K562 (cell line): Measurements from ENCODE around the gene TTC22. TPM values are rescaled to one million over a fixed set of nuclear protein-coding genes. Genes with fewer than 3 reads are reported as not detected.

Experiments used
- ATAC-seq: fragments of 200-7000 bp; cut with Tn5 transposase; 3 replicates; pipeline ENCODE4 v1.9.1; 2020; ENCODE audit warnings: moderate library complexity
- BruUV-seq: library from RNA; stranded (reverse); fragments of 400-500 nt; replicated peaks from 2 replicates; lab custom pipeline; 2021; lab: Mats Ljungman, UMichigan
- CTCF ChIA-PET: fragments of 300-600 bp; formaldehyde crosslinking; extraction: SDS; loops from one replicate; lab custom pipeline; 2021; ENCODE audit warnings: low intra/inter-chr PET ratio; lab: Yijun Ruan, JAX
- POLR2A ChIA-PET: fragments of 300-600, 350-650 bp; sonication (Branson Sonifier 250); formaldehyde crosslinking; extraction: SDS; loops from one replicate; lab custom pipeline; 2021; ENCODE audit warnings: antibody characterized with exemption, inconsistent platforms; lab: Yijun Ruan, JAX
- DNase-seq, 4 experiments: peaks; one replicate each; pipeline versions ENCODE4 v3.0.0 to v3.0.0-alpha.2; 2011 to 2018; ENCODE audit warnings: low spot score in 3 of 4, mixed read lengths in 3 of 4; ENCODE audit errors: extremely low read depth in 1 of 4
- FAIRE-seq: peaks from 2 replicates; lab custom pipeline; 2011; peaks lifted over from hg19 to GRCh38; lab: Jason Lieb, UNC
- H2AFZ ChIP-seq: 2 replicates; pipeline ENCODE4 v1.6.0; 2011; ENCODE audit warnings: low read depth, low read length, control low read depth, inconsistent platforms
- H3K27ac ChIP-seq: fragments of 200-600 bp; 3 replicates; pipeline ENCODE4 v1.8.0; 2011; ENCODE audit warnings: low read depth, mild to moderate bottlenecking, control low read depth, inconsistent platforms, low read length, moderate library complexity, mixed read lengths; ENCODE audit errors: extremely low read depth
- H3K27me3 ChIP-seq, 2 experiments: fragments of 300-600 bp in 1 of 2; 2 replicates in 1 of 2; 3 replicates in 1 of 2; pipeline versions ENCODE4 v1.6.0 to v1.8.0; 2011; ENCODE audit warnings: inconsistent platforms in 2 of 2, low read length in 2 of 2, mild to moderate bottlenecking in 1 of 2, mixed read lengths in 1 of 2, moderate library complexity in 1 of 2; ENCODE audit not compliant: control insufficient read depth in 2 of 2, insufficient read depth in 2 of 2
- H3K36me3 ChIP-seq: fragments of 300-600 bp; 3 replicates; pipeline ENCODE4 v1.8.0; 2011; ENCODE audit warnings: mild to moderate bottlenecking, low read length, inconsistent platforms; ENCODE audit not compliant: control insufficient read depth, insufficient read depth
- H3K4me1 ChIP-seq, 2 experiments: fragments of 200-600 bp in 1 of 2; replicated peaks in 1 of 2; 2 replicates in 1 of 2; 3 replicates in 1 of 2; pipeline versions ENCODE4 v1.5.1 to v1.8.0; 2011; ENCODE audit warnings: inconsistent platforms in 2 of 2, low read length in 2 of 2, mild to moderate bottlenecking in 1 of 2, mixed read lengths in 1 of 2, moderate library complexity in 1 of 2; ENCODE audit not compliant: control insufficient read depth in 2 of 2, insufficient read depth in 2 of 2
- H3K4me2 ChIP-seq: 2 replicates; pipeline ENCODE4 v1.6.1; 2011; ENCODE audit warnings: low read length, control low read depth, inconsistent platforms, mixed read lengths; ENCODE audit not compliant: insufficient read depth
- H3K4me3 ChIP-seq: fragments of 200-600 bp; sonication (generic), shearing (Covaris generic); 2 replicates; pipeline ENCODE4 v1.5.1; 2016; ENCODE audit warnings: control low read depth, inconsistent platforms
- H3K79me2 ChIP-seq: fragments of 200-600 bp; 3 replicates; pipeline ENCODE4 v1.8.0; 2011; ENCODE audit warnings: low read length, inconsistent platforms; ENCODE audit not compliant: control insufficient read depth, insufficient read depth
- H3K9ac ChIP-seq, 2 experiments: 2 replicates each; pipeline versions ENCODE4 v1.6.0 to v1.6.1; 2011; ENCODE audit warnings: low read depth in 2 of 2, low read length in 2 of 2, control low read depth in 1 of 2, inconsistent platforms in 1 of 2, mild to moderate bottlenecking in 1 of 2, mixed read lengths in 1 of 2; ENCODE audit not compliant: insufficient read depth in 1 of 2
- H3K9me1 ChIP-seq: one replicate; pipeline ENCODE4 v1.6.0; 2011; ENCODE audit warnings: inconsistent platforms, mild to moderate bottlenecking, low read length, moderate library complexity; ENCODE audit not compliant: control insufficient read depth, insufficient read depth
- H3K9me3 ChIP-seq: replicated peaks from 2 replicates; pipeline ENCODE4 v1.5.1; 2011; ENCODE audit warnings: low read depth, low read length, inconsistent platforms; ENCODE audit not compliant: control insufficient read depth, insufficient read depth
- H4K20me1 ChIP-seq: replicated peaks from 2 replicates; pipeline ENCODE4 v1.6.1; 2011; ENCODE audit warnings: low read length, inconsistent platforms, mixed read lengths; ENCODE audit not compliant: control insufficient read depth, insufficient read depth
- BCLAF1 ChIP-seq, 2 experiments: fragments of 450-650 bp in 1 of 2; IDR thresholded peaks; 2 replicates each; pipeline ENCODE4 v1.6.1; 2011 to 2017; ENCODE audit warnings: low read depth in 2 of 2, antibody characterized with exemption in 1 of 2, borderline replicate concordance in 1 of 2, low read length in 1 of 2, mild to moderate bottlenecking in 1 of 2, mixed read lengths in 1 of 2; ENCODE audit not compliant: control insufficient read depth in 1 of 2
- CHD4 ChIP-seq: fragments of 200-600 bp; sonication (generic); IDR thresholded peaks from 3 replicates; pipeline ENCODE4 v1.6.1; 2012; ENCODE audit warnings: low read depth, mild to moderate bottlenecking, mixed read lengths, low read length, inconsistent platforms; ENCODE audit not compliant: insufficient read depth, insufficient replicate concordance, poor library complexity, severe bottlenecking
- ELK3 ChIP-seq: fragments of 450-650 bp; formaldehyde crosslinking; IDR thresholded peaks from 2 replicates; pipeline ENCODE4 v1.4.0; 2020; ENCODE audit warnings: mild to moderate bottlenecking
- ETS1 ChIP-seq: conservative IDR thresholded peaks from 2 replicates; pipeline ENCODE4 v1.6.1; 2011; ENCODE audit warnings: low read depth, mild to moderate bottlenecking, low read length; ENCODE audit not compliant: control insufficient read depth
- ETV6 ChIP-seq, 3 experiments: fragments of 150-350 bp in 1 of 3; sonication (generic) in 1 of 3; formaldehyde crosslinking in 1 of 3; IDR thresholded peaks; 2 replicates each; pipeline versions ENCODE4 v1.6.1 to v1.8.0; 2014 to 2022; ENCODE audit warnings: borderline replicate concordance in 2 of 3, low read depth in 2 of 3, antibody characterized with exemption in 1 of 3, low read length in 1 of 3, mild to moderate bottlenecking in 1 of 3, missing genetic modification reagents in 1 of 3
- HOMEZ ChIP-seq: fragments of 250-450 bp; sonication (Bioruptor Pico); IDR thresholded peaks from 2 replicates; pipeline ENCODE4 v1.4.0; 2020; ENCODE audit warnings: mild to moderate bottlenecking, moderate library complexity
- MEF2D ChIP-seq: conservative IDR thresholded peaks from 2 replicates; pipeline ENCODE4 v1.6.1; 2016; ENCODE audit warnings: low read depth, missing genetic modification characterization, missing compliant biosample characterization
- RBM34 ChIP-seq: fragments of 200-400 bp; formaldehyde crosslinking; IDR thresholded peaks from 2 replicates; pipeline ENCODE4 v1.6.1; 2018; ENCODE audit warnings: low read length, borderline replicate concordance; ENCODE audit not compliant: insufficient read depth
- SMARCB1 ChIP-seq: IDR thresholded peaks from 2 replicates; pipeline ENCODE4 v1.6.1; 2011; ENCODE audit warnings: improper control_type of control experiment, low read depth; ENCODE audit not compliant: insufficient read length
- ZBTB1 ChIP-seq: sonication (generic); formaldehyde crosslinking; IDR thresholded peaks from 2 replicates; pipeline ENCODE4 v1.8.1; 2023; ENCODE audit warnings: missing genetic modification reagents, low read depth, mild to moderate bottlenecking, borderline replicate concordance
- ZFP1 ChIP-seq: fragments of 450-650 bp; formaldehyde crosslinking; IDR thresholded peaks from 2 replicates; pipeline ENCODE4 v1.4.0; 2020; ENCODE audit warnings: mild to moderate bottlenecking, mixed read lengths
- ZNF695 ChIP-seq: fragments of 450-650 bp; formaldehyde crosslinking; IDR thresholded peaks from 2 replicates; pipeline ENCODE4 v1.4.0; 2020; ENCODE audit warnings: mild to moderate bottlenecking, moderate library complexity
- WGBS: fragments of 100-300 bp; shearing (Covaris generic); methylation state at CpG from one replicate; pipeline ENCODE4 v1.1.6; 2016; ENCODE audit warnings: low coverage, mixed read lengths; ENCODE audit not compliant: insufficient coverage; ENCODE audit errors: missing lambda C conversion rate; 5-methylcytosine and 5-hydroxymethylcytosine counted together
- in situ Hi-C: fragments of 300-500 bp; cut with MboI; formaldehyde crosslinking; loops from 4 replicates; pipeline ENCODE4 v1.15.0; 2018; ENCODE audit warnings: inconsistent platforms, mixed read lengths
- intact Hi-C: fragments of 100-400 bp; cut with micrococcal nuclease; formaldehyde crosslinking; loops from 2 replicates; pipeline ENCODE4 v1.14.2; 2022
- polyA plus RNA-seq, 8 experiments: library from polyadenylated mRNA; depleted of rRNA in 4 of 8; stranded (reverse) in 5 of 8; unstranded in 3 of 8; fragments of >200 nt; fragmentation: Nextera tagmentation in 2 of 8; fragmentation: Illumina TruSeq in 1 of 8; extraction: Ambion mirVana in 2 of 8; extraction: Trizol in 1 of 8; gene quantifications; 2 replicates each; pipeline versions ENCODE4 v1.2.1 to v1.2.3, GENCODE V29; 2011 to 2014; ENCODE audit warnings: inconsistent platforms in 1 of 8, missing spikeins in 1 of 8
- total RNA-seq, 7 experiments: library from RNA; depleted of rRNA in 6 of 7; stranded (reverse); fragments of >200 nt in 6 of 7; fragmentation: Illumina TruSeq in 2 of 7; extraction: Trizol in 2 of 7; gene quantifications; 2 replicates each; pipeline versions ENCODE4 v1.2.1 to v1.2.3, GENCODE V29; 2011 to 2021; ENCODE audit warnings: low replicate concordance in 1 of 7

Gene TTC22
- total and polyA plus RNA-seq, 9 of the 15 experiments (the other 6 are each of a cell fraction or from before 2014, with no cell fraction given): 0.07 TPM; not detected in 8

GRCh38 chr1:54805466-54805865, 4.3 kb upstream of the TTC22 start:
- peaks cover 7% of the 10 kb centered on the region; the same call in 1 of the 2 replicates for H4K20me1 ChIP-seq
- no peak for FAIRE-seq
- H3K36me3 ChIP-seq: no peaks in the 10 kb centered on the region
- H3K9ac ChIP-seq: no peak overlapping the region
- ChIA-PET CTCF (no interaction called here), POLR2A (interaction anchor here (0.5 to 1.8 kb wide), 3 partner anchors 9 to 430 kb away, joined by 3 to 5 read pairs (median 3); no protein-coding TSS in a partner anchor)
- WGBS: 3% methylated on average over 3 of the region's 3 CpGs
- H3K27ac ChIP-seq: no peak overlapping the region
- no peaks in the 10 kb centered on the region for H3K9me1 ChIP-seq
- DNase-seq: no peak
- no peak overlapping the region for H3K4me3 ChIP-seq
- BruUV-seq: no TSS peak
- H3K27me3 ChIP-seq: peaks cover 6 to 41% of the 10 kb centered on the region in 2 experiments; a peak in 4 of 5 replicates
- H3K4me2 ChIP-seq: no peak overlapping the region
- no peak for ATAC-seq
- intact Hi-C loops (no loop called here), in situ Hi-C loops (no loop called here)
- no peak overlapping the region for H2AFZ ChIP-seq
- H3K79me2 ChIP-seq: no peaks in the 10 kb centered on the region
- no peaks in the 10 kb centered on the region for H3K9me3 ChIP-seq
- H3K4me1 ChIP-seq: peaks cover 5 to 17% of the 10 kb centered on the region in 2 experiments; a peak in 2 of 5 replicates
- no peak for TF ChIP-seq ETV6 (IDR thresholded peaks at IDR 0.05; ENCODE audit: borderline replicate concordance in 1 of 2, low read depth in 2 of 2, low read length in 1 of 2)
- TF ChIP-seq ETV6 (CRISPR knock-in tag; IDR thresholded peaks at IDR 0.05; ENCODE audit: borderline replicate concordance): no peak
- TF ChIP-seq HOMEZ (CRISPR knock-in tag): no peak
- TF ChIP-seq ELK3 (CRISPR knock-in tag): no peak
- TF ChIP-seq ETS1: no peak
- TF ChIP-seq ZFP1 (CRISPR knock-in tag): no peak
- no peak for TF ChIP-seq ZBTB1 (CRISPR knock-in tag)
- no peak for TF ChIP-seq SMARCB1
- no peak for TF ChIP-seq ZNF695 (CRISPR knock-in tag)
- TF ChIP-seq CHD4: no peak
- TF ChIP-seq MEF2D: no peak
- no peak for TF ChIP-seq RBM34
- no peak for TF ChIP-seq BCLAF1 (IDR thresholded peaks at IDR 0.05; ENCODE audit: borderline replicate concordance in 1 of 2, control insufficient read depth in 1 of 2, low read depth in 2 of 2, low read length in 1 of 2)
